HAP-1 (cell line): Measurements from ENCODE around the gene TIMM9.
A peak's percentile ranks its signal among the peaks of the same experiment; 100 is the strongest.
"Not testable (repeated sequence)": the region's sequence is repeated elsewhere in the genome, so short reads cannot be mapped to it uniquely, and the experiment has no call there.

Experiments used
- DNase-seq, 2 experiments: peaks; one replicate each; pipeline ENCODE4 v3.0.0-alpha.2; 2016 to 2020; ENCODE audit warnings: low spot score in 2 of 2
- H3K27me3 ChIP-seq: fragments of 250-450 bp; sonication (Bioruptor Pico); 2 replicates; pipeline ENCODE4 v1.5.1; 2020; ENCODE audit warnings: low read depth, mild to moderate bottlenecking, moderate library complexity
- H3K36me3 ChIP-seq: fragments of 250-450 bp; sonication (Bioruptor Pico); replicated peaks from 2 replicates; pipeline ENCODE4 v1.5.1; 2020; ENCODE audit warnings: mild to moderate bottlenecking
- H3K4me1 ChIP-seq: fragments of 250-450 bp; sonication (Bioruptor Pico); 2 replicates; pipeline ENCODE4 v1.5.1; 2020; ENCODE audit warnings: mild to moderate bottlenecking
- H3K4me3 ChIP-seq: fragments of 250-450 bp; sonication (Bioruptor Pico); 2 replicates; pipeline ENCODE4 v1.5.1; 2020; ENCODE audit warnings: mild to moderate bottlenecking, moderate library complexity
- H3K9me3 ChIP-seq: fragments of 250-450 bp; sonication (Bioruptor Pico); 2 replicates; pipeline ENCODE4 v1.5.1; 2020; ENCODE audit warnings: mild to moderate bottlenecking, moderate library complexity
- in situ Hi-C: fragments of 300-500 bp; cut with MboI; formaldehyde crosslinking; loops from 3 replicates; pipeline ENCODE4 v1.14.3; 2020; ENCODE audit warnings: low sequenced_read_pairs, inconsistent platforms, mixed read lengths

Gene TIMM9

DNA sequence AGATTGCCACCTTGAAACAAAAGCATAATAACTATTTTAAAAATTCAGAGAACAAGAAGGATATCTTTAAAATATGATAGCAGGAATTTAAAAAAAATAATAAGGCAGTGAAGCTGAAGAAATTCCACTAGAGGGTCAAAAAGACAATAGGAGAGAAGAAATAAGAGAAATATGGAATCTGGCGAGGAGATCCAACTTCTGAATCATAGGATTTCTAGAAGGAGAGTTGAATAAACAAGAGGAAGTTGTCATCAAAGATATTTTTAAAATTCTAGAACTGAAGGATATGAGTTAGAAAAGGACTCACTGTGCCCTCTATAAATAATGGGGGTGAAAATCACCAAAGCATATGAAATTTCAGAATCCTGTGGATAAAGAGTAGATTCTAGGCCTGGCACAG is 58.4 kb downstream of the TIMM9 start:
- Histone ChIP-seq H3K4me3 (no peak overlapping the region), H3K36me3 (peaks cover 24% of the 10 kb centered on the region), H3K4me1 (no peaks in the 10 kb centered on the region), H3K9me3 (no peaks in the 10 kb centered on the region), H3K27me3 (no peaks in the 10 kb centered on the region)
- no peak for DNase-seq
- in situ Hi-C loops, result no loop called here

DNA sequence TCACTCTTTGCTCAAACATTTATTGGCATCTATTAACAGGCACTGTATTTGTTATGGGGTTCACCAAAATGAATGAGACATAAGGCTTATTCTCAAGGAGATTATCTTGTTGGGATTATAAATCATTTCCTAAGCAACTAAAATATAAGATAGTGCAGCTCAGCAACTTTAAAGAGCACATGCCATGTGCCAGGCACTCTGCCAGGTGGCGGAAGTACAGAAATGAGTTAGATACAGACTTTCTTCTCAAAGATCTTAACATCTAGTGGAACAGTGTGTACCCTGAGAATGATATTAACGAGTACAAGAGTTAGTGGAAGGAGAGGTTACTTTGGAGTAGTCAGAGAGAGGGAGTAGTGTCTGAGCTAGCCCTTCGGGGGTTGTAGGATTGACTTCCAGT is 60.0 kb downstream of the TIMM9 start:
- Histone ChIP-seq H3K4me1 (no peaks in the 10 kb centered on the region), H3K9me3 (no peaks in the 10 kb centered on the region), H3K4me3 (no peak overlapping the region), H3K36me3 (peaks cover 24% of the 10 kb centered on the region), H3K27me3 (no peaks in the 10 kb centered on the region)
- in situ Hi-C loops, result no loop called here
- no peak for DNase-seq

DNA sequence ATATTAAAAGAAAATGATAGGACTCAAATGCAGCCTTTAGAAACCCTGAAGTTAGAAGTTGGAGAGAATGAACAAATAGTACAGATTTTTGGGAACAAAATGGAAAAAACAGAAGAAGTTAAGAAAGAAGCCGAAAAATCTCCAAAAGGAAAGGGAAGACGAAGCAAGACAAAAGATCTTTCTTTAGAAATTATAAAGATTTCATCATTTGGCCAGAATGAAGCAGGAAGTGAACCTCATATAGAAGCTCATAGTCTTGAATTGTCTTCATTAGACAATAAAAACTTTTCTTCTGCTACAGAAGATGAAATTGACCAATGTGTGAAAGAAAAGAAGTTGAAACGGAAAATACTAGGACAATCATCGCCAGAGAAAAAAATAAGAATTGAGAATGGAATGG is 63.0 kb downstream of the TIMM9 start:
- in situ Hi-C loops, result no loop called here
- Histone ChIP-seq H3K4me3 (no peak overlapping the region), H3K36me3 (peaks cover 20% of the 10 kb centered on the region), H3K27me3 (no peaks in the 10 kb centered on the region), H3K9me3 (no peaks in the 10 kb centered on the region), H3K4me1 (no peaks in the 10 kb centered on the region)
- no peak for DNase-seq

DNA sequence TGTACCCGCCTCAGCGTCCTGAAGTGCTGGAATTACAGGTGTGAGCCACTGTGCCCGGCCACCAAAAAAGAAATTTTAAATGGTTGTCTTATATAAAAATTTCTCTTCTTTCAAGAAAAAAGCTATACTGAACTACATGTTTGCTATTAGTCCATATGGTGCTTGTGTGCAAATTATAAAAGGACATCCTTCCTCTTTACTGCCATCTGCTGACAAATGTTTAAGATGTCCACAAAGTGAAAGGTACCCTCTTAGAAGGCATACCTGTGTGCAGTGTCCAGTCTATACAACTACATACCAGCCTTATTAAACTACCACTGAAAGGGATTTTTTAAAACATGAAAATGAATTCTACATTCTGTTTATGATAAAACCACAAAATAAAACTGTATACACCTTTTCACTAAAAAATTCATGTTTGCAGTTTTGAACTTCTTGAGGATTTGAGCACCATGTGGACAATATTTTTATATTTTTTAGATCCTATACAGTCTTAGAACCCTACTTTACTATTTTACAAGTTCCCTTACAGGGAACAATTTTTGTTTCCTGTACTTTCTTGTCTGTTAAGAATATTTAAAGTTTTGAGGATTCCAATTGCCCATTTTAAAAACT is 64.4 kb downstream of the TIMM9 start:
- Histone ChIP-seq H3K4me3 (no peak overlapping the region), H3K4me1 (no peaks in the 10 kb centered on the region), H3K27me3 (no peaks in the 10 kb centered on the region), H3K9me3 (no peaks in the 10 kb centered on the region), H3K36me3 (peaks cover 20% of the 10 kb centered on the region)
- DNase-seq, result peak in 1 of 2 experiments; percentile 33
- in situ Hi-C loops, result no loop called here

DNA sequence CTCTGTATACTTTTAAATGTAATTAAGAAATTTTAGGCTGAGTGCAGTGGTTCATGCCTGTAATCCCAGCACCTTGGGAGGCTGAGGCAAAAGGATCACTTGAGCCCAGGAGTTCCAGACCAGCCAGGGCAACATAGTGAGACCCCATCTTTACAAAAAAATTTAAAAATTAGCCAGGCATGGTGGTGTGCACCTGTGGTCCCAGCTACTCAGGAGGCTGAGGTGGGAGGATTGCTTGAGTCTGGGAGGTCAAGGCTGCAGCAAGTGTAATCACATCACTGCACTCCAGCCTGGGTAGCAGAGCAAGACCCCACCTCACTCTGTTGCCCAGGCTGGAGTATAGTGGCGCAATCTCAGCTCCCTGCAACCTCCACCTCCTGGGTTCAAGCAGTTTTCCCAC is 65.1 kb downstream of the TIMM9 start:
- peaks cover 20% of the 10 kb centered on the region for H3K36me3 ChIP-seq
- H3K9me3 ChIP-seq, DNase-seq, in situ Hi-C loops, H3K27me3 ChIP-seq, H3K4me3 ChIP-seq, H3K4me1 ChIP-seq: not testable (repeated sequence)
